Inflammatory macrophage treated with lipopolysaccharide for 4 hours (primary cell): ENCODE measurements around the gene SETD7.
"Not testable (repeated sequence)": the region's sequence is repeated elsewhere in the genome, so short reads cannot be mapped to it uniquely, and the experiment has no call there.

ENCODE experiments used
- DNase-seq: peaks from one replicate; pipeline ENCODE4 v3.0.0-alpha.2; 2020

Gene SETD7

DNA sequence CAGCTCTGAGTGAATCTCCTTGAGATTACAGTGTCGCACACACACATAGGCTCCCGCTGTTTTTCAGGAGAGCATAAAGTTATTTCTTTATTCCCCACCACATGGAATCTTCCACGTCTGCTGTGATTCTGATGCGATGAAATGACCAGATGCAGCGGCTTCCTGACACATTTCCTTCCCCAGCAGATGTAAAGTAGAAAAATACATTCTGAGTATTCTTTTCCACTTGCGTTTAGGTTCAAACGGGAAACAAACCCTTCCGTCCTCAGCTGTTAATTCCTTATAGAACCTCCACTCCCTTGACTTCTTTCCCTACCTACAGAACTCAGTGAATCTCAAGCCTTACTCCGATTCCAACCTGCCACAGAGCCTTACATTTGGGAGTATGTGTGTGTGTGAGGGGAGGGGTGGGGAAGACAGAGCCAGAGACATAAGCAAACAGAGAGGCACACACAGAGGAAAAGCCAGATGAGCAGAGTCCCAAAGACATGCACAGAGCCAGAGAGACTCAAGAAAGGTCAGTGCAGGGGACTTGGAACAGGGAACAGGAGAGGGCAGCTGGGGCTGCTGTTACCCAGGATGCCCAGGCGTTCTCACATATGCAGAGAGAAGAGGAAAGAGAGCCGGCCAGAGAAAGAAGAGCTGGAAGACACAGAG, 47.3 kb downstream of the SETD7 start:
- DNase-seq = no peak

DNA sequence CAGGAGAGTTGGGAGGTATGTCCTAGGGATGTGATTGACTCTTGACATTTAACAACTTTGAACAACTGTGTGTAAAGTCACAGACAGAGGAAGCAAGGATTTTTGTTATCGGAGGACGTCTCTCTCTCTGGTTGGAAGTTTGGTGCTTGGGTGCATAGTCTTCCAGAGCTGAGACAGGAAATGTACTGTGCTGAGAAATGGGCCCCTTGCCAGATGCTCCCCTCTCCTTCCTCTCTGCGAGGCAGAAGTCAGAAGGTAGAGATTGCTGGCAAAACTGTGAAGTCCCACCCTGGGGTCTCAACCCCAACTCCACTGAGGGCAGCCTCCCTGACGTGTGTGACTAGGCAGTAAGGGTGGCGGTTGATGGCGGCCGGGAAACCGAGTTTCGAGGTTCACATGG, 49.2 kb downstream of the SETD7 start:
- DNase-seq = no peak

DNA sequence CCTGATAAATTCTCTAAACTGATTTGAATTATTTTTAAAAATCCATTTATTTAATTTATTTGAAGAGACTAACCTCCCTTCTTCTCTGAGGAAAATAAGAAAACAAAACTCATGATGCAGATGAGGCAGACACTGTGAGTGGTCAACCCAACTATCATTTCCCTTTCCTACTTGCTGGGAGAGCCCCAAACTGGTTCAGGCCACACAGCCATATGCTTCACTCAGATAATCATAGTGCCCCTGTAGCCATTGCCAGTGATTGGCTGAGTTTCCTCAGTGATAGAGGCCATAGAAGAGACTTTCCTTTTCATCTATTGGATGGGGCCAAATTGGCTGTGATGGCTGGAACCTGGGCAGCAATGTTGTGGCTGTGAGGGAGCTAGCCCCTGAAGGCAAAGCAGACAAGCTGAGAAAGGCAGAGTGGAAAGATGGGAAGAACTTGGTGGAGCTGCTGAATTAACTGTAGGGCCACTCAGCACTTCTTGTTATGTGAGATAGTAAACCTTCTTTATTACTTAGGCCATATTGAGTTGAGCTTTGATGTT, 52.3 kb downstream of the SETD7 start:
- peak; percentile 42 for DNase-seq

DNA sequence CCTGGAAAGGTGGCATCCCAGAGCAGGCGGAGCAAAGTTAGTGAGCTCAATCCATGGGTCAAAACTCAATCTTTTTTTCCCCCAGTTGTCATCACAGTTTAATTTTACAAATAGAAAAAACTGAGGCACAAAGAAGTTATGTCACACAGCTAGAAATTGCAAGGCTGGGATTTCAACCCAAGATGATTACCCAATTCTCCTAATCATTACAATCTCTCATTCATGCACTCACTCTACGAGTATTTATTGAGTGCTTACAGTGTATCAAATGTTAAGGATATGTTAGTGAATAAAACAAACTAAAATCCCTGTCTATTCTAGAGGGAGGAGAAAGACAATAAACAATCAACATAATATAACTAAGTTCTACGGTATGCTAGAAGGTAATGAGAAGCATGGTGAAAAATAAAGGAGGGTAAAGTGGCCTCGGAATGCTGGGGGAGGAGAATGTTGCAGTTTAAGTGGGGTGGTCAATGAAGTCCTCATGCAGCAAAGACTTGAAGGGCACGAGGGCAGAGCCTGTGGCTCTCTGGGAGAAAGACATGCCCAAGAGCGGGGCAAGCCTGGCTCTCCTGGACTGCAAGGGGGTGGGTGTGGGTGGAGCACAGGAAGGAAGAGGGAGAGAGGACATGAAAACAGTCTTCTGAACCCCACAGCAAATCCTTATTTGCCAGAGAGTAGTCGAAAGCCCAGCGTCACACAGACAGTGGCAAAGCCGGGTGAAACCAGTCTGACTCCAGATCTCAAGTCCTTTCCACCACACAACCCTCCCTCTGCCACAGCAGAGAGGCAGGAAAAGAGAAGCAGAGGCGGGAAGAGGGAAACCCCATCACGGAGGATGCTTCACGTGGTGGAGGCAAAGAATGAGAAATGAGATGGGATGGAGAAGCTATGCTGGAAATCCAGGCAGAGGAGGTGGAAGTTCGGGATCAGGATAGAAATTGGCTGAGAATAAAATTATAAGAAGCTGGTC, 53.8 kb downstream of the SETD7 start:
- peak; percentile 35 for DNase-seq

DNA sequence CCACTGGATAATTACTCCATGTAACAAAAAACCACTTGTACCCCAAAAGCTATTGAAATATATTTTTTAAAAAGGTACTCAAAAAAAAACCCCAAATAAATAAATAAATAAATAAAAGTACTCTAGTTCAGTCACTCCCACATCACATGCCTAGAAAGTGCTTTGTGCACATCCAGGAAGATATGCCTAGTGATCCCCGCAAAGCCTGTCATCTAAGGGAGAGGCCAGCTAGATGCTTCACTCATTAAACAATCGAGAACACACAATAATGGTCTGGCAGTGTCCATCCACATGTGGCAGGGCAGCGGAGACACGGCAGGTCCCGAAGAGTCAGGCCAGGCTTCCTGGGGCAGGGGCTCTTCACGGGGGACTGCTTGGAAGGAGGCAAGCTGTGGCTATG, 54.5 kb downstream of the SETD7 start:
- no peak for DNase-seq

DNA sequence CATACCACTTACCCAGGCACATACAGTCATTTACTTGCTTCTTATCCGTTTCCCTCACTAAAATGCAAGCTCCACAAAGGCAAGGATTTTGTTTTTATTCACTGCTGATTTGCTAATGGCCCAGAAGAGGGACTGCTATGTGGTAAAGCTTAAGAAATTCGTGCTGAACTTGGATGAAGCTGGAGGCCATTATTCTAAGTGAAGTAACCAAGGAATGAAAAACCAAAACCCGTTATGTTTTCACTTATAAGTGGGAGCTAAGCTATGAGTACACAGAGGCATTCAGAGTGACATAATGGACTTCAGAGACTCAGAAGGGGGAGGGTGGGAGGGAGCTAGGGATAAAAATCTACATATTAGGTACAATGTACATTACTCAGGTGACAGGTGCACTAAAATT, 54.9 kb downstream of the SETD7 start:
- no peak for DNase-seq

DNA sequence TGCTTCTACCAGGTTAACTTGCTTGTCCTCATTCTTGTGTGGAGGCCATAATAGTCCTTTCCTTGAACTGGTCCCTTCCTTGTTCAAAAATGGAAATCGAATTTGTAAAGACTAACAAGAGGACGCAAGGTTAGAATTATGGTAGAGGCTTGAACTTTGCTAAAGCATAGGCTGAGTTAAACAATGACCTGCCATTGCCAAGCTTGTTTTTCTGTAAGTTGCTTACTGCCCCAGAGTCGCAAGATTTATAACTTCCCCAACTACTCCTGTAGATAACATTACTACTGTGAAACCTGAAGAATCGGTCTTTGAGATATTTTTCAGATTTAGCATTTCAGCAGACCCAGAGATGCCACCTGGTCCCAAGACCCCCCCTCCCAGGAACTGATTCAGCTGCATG, 56.8 kb downstream of the SETD7 start:
- no peak for DNase-seq

DNA sequence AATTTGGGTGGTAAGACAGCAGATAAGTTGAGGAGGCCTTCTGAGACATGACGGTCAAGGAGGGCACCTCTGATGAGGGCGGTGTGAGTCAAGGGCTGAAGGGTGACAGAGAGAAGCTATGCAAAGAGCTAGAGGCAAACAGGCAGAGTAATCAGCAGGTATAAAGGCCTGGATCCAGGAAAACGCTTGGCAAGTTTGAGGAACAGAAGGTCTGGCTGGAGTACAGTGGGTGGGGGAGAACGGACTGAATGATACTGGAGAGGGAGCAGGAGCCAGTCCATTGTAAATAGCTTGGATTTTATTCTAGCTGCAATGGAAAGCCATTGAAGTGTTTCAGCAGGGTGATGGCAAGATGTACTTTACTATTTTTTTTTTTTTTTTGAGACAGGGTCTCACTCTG, 62.8 kb downstream of the SETD7 start:
- no peak for DNase-seq

DNA sequence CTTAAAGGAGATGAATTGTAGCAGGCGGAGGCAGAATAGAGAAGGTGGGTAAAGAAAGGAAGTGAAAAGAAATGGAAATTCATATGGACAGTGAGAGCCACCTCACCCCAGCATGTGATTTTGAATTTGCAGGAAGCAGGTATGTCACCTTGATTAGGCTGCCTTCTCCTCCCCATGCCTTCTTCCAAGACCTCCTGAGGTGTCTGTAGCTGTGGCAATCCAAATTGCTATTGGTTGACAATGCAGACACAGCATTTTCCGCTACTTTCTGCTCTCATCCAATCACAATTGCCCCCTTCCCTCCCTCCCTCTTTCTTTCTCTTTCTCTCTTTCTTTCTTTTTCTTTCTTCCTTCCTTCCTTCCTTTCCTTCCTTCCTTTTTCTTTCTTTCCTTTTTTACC, 63.6 kb downstream of the SETD7 start:
- DNase-seq = no peak

DNA sequence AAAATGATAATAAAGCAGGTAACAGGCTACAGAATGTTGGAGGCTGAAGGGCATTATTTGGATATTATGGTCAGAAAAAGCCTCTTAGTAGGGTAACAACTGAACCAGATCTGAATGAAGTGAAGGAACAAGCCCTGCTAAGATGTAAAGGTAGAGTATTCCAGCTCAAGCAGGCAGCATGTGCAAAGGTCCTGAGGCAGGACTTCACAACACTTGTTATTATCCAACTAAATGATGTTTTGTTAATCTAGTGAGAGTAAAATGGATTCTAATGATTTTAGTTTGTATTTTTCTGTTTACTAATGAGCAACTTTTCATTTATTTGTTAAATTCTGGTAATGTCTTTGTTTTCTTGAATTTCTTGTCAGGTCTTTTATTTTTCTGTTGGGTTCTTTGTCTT, 66.4 kb downstream of the SETD7 start:
- DNase-seq = no peak

DNA sequence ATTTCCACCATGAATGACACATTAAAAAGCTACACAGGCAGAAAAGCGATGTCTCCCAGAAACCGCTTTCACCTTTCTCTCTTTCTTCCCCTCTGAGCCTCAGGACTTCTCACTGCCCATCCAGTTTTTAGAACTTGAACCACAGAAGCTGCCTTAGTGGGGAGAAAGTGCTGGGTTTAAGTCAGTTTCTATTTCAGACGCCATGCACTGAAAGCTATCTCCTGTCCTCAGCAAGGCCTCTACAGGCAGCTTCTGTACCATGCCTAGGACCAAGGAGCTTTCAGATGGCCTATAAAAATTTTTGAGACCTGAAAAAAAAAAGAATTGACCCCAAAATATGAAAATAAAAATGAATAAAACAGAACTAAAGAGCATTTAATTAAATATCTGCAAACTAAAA, 67.6 kb downstream of the SETD7 start:
- DNase-seq = no peak

DNA sequence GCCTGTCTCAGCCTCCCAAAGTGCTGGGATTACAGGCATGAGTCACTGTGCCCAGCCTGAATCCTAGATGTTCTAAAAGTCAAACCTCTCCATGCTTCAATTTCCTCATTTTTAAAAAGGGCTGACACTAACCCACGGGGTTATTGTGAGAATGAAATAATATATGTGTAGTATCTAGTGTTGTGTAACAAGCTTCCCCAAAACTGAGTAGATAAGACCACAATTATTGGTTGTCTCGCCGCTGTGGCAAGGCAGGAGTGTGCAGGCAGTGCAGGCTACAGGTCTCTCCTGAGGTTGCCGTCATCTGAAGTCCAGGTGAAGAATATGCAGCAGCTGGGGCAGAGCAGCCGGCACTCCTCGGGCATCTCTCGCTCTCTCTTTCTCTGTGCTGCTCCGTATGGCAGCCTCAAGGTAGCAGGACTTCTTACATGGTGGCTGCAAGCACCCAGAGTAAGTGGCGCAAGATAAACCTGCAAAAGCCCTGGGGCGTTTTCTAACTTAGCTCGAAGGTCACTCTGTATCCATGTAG, 71.2 kb downstream of the SETD7 start:
- peak; percentile 71 for DNase-seq

DNA sequence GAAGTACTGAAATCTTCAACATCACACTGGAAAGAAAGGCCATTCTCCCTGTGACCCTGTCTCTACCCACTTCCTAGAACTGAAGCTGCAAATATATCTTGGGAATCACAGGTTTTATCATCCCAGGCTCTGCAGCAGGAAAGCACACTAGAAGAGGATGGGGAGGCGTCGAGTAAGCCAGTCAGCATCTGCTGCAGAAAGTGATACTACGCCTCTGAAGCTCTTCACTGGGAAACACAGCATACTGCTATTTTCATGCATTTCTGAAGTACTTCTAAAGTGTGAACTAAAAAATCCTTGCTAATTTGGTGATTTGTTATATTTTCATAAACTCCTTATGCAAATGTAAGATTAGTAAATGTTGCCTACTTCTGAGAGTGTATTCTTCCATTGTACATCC, 73.0 kb downstream of the SETD7 start:
- no peak for DNase-seq

DNA sequence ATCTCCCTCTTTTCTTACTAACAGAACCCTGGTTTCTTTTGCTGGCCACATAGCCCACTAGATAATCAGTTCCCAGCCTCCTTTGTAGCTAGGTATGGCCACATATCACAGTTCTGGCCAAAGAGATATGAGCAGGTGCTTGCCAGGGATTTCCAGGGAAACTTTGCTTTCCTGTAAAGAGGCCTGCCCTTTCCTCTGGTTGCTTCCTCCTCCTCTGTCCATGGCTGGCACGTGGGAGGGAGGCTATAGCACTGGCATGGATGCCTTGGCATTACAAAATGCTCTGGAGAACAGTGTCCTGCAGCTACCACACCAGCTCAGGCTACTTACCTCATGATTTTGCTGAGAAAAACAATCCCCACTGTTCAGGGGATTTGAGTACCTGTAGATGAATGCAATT, 74.6 kb downstream of the SETD7 start:
- DNase-seq = no peak

DNA sequence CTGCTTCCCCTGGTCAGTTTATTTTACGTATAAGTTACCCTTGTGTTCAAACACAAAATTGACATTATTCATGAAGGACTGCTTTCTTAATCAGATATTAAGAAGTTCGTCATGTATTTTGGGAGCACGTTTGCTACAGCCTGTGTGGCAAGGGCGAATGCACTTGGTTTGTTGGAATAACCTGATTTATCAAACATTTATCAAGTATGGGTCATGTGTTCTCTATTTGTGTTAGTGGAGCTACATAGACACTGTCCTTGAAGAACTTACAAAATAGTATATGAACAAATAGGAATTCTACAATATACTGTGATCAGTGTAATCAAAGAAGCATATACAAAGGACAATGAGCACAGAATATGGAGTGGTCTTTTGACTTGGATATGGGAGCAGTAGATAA, 79.7 kb downstream of the SETD7 start:
- no peak for DNase-seq

DNA sequence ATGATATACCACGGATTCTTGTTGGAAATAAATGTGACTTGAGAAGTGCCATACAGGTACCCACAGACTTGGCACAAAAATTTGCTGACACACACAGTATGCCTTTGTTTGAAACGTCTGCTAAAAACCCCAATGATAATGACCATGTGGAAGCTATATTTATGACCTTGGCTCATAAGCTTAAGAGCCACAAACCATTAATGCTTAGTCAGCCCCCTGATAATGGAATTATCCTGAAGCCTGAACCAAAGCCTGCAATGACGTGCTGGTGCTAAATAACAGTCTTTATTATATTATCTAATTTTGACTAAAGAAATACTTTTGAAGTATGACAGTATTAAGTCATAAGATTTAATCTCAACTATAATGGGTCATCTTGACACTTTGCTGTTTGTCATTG, 83.2 kb downstream of the SETD7 start:
- DNase-seq = no peak

DNA sequence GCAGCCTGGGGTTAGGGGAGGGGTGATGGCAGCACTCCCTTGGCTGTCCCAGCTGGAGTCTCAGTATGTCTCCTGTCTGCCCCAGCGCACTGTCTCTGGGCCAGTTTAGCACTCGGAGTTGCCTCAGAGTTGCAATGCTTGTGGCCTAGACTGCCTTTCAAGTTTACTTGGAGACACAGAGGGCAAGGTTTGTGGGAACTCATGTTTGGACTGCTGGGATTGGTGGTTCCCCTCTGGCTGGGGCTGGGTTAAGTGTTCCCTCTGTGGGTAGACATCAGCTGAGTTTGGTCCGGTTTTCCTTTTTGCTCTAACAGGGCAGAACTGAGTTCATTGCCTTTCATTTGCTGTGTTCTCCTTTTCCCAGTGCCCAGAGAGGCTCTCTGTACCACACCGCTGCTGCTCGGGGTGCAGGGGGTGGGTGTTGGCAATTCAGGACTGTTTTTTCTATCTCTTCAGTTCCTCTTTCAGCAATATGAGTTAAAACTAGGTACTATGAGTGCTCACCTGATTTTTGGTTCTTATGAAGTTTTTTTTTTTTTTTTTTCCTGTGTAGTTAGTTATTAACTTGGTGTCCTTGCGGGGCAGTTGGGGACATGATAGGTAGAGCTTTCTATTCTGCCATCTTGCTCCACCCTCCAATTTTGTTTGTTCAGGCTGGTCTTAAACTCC, 84.9 kb downstream of the SETD7 start:
- no peak for DNase-seq

DNA sequence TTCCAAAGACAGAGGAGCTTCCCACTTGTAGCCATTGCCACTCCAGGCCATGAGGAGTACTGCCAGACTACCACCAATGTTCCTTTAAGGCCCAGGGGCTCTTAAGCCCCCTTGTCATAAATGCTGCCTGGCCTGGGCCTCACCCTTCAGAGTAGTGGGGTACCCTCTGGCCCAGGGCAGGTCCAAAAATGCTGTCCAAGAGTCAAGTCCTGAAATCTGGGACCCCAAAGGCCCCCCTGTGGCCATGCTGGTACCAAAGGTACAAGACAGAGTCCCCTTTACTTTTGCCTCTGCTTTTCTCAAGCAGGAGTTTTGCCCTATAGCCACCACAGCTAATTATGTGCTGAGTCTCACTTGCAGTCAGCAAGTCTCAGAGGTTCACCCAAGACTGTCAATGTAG, 85.7 kb downstream of the SETD7 start:
- no peak for DNase-seq

DNA sequence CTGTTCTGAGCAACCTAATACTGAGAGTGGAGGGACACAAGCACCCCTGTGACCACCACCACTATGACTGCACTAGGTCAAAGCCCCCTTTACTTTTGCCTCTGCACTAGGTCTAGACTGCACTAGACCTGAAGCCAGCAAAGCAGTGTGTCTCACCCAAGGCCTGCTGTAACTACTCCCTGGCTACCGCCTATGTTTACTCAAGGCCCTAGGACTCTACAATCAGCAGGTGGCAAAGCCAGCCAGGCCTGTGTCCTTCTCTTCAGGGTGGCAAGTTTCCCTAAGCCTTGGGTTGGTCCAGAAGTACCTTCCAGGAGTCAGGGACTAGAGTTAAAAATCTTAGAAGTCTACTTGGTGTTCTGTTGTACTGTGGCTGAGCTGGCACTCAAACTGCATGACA, 86.2 kb downstream of the SETD7 start:
- DNase-seq = no peak

DNA sequence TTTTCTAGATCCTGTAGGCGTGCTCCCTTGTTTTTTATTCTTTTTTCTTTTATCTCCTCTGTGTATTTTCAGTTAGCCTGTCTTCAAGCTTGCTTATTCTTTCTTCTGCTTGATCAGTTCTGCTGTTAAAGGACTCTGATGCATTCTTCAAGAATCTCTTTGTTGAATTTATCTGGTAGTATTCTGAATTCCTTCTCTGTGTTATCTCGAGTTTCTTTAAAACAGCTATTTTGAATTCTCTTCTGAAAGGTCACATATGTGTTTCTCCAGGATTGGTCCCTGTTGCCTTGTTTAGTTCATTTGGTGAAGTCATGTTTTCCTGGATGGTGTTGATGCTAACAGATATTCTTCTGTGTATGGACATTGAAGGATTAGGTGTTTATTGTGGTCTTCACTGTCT, 86.8 kb downstream of the SETD7 start:
- DNase-seq = no peak

DNA sequence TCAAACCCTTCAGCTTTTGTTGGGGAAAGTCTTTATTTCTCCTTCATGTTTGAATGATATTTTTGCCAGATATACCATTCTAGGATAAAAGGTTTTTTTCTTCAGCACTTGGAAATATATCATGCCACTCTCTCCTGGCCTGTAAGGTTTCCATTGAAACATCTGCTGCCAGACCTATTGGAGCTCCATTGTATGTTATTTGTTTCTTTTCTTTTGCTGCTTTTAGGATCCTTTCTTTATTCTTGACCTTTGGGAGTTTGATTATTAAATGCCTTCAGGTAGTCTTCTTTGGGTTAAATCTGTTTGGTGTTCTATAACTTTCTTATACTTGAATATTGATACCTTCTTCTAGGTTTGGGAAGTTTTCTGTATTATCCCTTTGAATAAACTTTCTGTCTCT, 87.3 kb downstream of the SETD7 start:
- DNase-seq = not testable (repeated sequence)

DNA sequence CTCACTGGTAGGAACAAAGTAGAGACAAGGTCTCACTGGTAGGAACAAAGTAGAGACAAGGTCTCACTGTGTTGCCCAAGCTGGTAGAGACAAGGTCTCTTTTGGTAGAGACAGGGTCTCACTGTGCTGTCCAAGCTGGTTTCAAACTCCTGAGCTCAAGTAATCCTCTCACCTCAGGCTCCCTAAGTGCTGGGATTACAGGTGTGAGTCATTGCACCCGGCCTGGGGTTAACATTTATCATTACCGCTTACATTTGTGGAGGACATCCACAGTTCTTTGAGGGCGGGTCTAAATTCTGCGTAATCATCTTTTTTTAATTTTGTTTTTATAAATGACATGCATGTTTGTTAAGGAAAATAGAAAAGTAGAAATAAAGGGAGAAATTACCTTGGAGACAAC, 90.1 kb downstream of the SETD7 start:
- DNase-seq = no peak

DNA sequence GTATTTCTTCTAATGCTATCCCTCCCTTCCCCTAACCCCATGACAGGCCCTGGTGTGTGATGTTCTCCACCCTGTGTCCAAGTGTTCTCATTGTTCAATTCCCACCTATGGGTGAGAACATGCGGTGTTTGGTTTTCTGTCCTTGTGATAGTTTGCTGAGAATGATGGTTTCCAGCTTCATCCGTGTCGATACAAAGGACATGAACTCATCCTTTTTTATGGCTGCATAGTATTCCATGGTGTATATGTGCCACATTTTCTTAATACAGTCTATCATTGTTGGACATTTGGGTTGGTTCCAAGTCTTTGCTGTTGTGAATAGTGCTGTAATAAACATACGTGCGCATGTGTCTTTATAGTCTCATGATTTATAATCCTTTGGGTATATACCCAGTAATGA, 91.5 kb downstream of the SETD7 start:
- not testable (repeated sequence) for DNase-seq
